ENCODE results near the gene ATOH8.

ATOH8 gene

GRCh38 chr2:85790499-85791188 is 36.9 kb downstream of the ATOH8 start:
- TF ChIP-seq CTCF (conservative IDR thresholded peaks at IDR 0.05; ENCODE audit: low read depth, low read length) = no peak
- DNase-seq (ENCODE audit: low read depth) = no peak

GRCh38 chr2:85791704-85792565 is 38.1 kb downstream of the ATOH8 start:
- H3K4me3 ChIP-seq (ENCODE audit: low read length) = no peak overlapping the region
- no peak for TF ChIP-seq CTCF (conservative IDR thresholded peaks at IDR 0.05; ENCODE audit: low read depth, low read length)
- no peak for DNase-seq (ENCODE audit: low read depth)

More at GRCh38 chr2:85790499-85791188, 36.9 kb downstream of the ATOH8 start:
- H3K4me3 ChIP-seq (ENCODE audit: low read length) = no peak overlapping the region

GRCh38 chr2:85792783-85793441 is 39.1 kb downstream of the ATOH8 start:
- peak; percentile 50 for DNase-seq (ENCODE audit: low read depth)
- no peak for TF ChIP-seq CTCF (conservative IDR thresholded peaks at IDR 0.05; ENCODE audit: low read depth, low read length)
- no peak overlapping the region for H3K4me3 ChIP-seq (ENCODE audit: low read length)

GRCh38 chr2:85793584-85793983 is 39.8 kb downstream of the ATOH8 start:
- TF ChIP-seq CTCF (conservative IDR thresholded peaks at IDR 0.05; ENCODE audit: low read depth, low read length) = no peak
- no peak for DNase-seq (ENCODE audit: low read depth)
- H3K4me3 ChIP-seq (ENCODE audit: low read length) = no peak overlapping the region

GRCh38 chr2:85794038-85794441 is 40.2 kb downstream of the ATOH8 start:
- DNase-seq (ENCODE audit: low read depth) = no peak
- TF ChIP-seq CTCF (conservative IDR thresholded peaks at IDR 0.05; ENCODE audit: low read depth, low read length) = no peak

GRCh38 chr2:85794491-85795121 is 40.8 kb downstream of the ATOH8 start:
- no peak for DNase-seq (ENCODE audit: low read depth)
- no peak for TF ChIP-seq CTCF (conservative IDR thresholded peaks at IDR 0.05; ENCODE audit: low read depth, low read length)
- H3K4me3 ChIP-seq (ENCODE audit: low read length) = no peak overlapping the region

More at GRCh38 chr2:85794038-85794441, 40.2 kb downstream of the ATOH8 start:
- H3K4me3 ChIP-seq (ENCODE audit: low read length) = no peak overlapping the region
